Activated T-cell treated with anti-CD3 and anti-CD28 coated beads, Interleukin-2, amount 50 U/mL, for 1 hour (primary cell): ENCODE results near the gene PRAMEF14.
"Not testable (repeated sequence)": the region's sequence is repeated elsewhere in the genome, so short reads cannot be mapped to it uniquely, and the experiment has no call there.

Experiments
- DNase-seq: peaks from one replicate; pipeline ENCODE4 v3.0.0-alpha.2; 2020

PRAMEF14 gene

GRCh38 chr1:13347034-13347433 is at the start of gene PRAMEF14:
TSS of gene PRAMEF14 (minus strand) at chr1:13347134. CDS start at chr1:13345314, 1,820 bp downstream.
- DNase-seq = not testable (repeated sequence)

- not testable (repeated sequence) for DNase-seq
These were observed 48.4 kb upstream of the PRAMEF14 start for GRCh38 chr1:13395311-13395710.

GRCh38 chr1:13394761-13395160 is 47.8 kb upstream of the PRAMEF14 start:
- not testable (repeated sequence) for DNase-seq

GRCh38 chr1:13393004-13393403 is 46.1 kb upstream of the PRAMEF14 start:
- not testable (repeated sequence) for DNase-seq

- DNase-seq = not testable (repeated sequence)
These were observed 42.4 kb upstream of the PRAMEF14 start, which contains the start of gene PRAMEF17 for GRCh38 chr1:13389332-13389731. TSS of gene PRAMEF17 (plus strand) at chr1:13389632. CDS start at chr1:13389658, 26 bp downstream.

- not testable (repeated sequence) for DNase-seq
These were observed 33.4 kb upstream of the PRAMEF14 start for GRCh38 chr1:13380380-13380779.

- DNase-seq = not testable (repeated sequence)
These were observed 32.0 kb upstream of the PRAMEF14 start for GRCh38 chr1:13378983-13379382.

GRCh38 chr1:13368544-13368943 is 21.6 kb upstream of the PRAMEF14 start:
- not testable (repeated sequence) for DNase-seq

GRCh38 chr1:13366536-13366935 is 19.6 kb upstream of the PRAMEF14 start:
- DNase-seq = not testable (repeated sequence)

GRCh38 chr1:13364928-13365327 is 18.0 kb upstream of the PRAMEF14 start:
- not testable (repeated sequence) for DNase-seq

GRCh38 chr1:13362364-13362763 is 15.4 kb upstream of the PRAMEF14 start:
- not testable (repeated sequence) for DNase-seq

- not testable (repeated sequence) for DNase-seq
These were observed 9.8 kb upstream of the PRAMEF14 start for GRCh38 chr1:13356774-13357173.

GRCh38 chr1:13354475-13354874 is 7.5 kb upstream of the PRAMEF14 start:
- not testable (repeated sequence) for DNase-seq

GRCh38 chr1:13353476-13353875 is 6.5 kb upstream of the PRAMEF14 start:
- DNase-seq = not testable (repeated sequence)

GRCh38 chr1:13342496-13342895 is 4.4 kb downstream of the PRAMEF14 start:
- not testable (repeated sequence) for DNase-seq

- DNase-seq = not testable (repeated sequence)
These were observed 31.7 kb downstream of the PRAMEF14 start, which contains the start of gene PRAMEF15 for GRCh38 chr1:13315281-13315680. TSS of gene PRAMEF15 (plus strand) at chr1:13315581. CDS start at chr1:13318408, 2,827 bp downstream.

- DNase-seq = not testable (repeated sequence)
These were observed 43.7 kb downstream of the PRAMEF14 start, which contains the start of gene PRAMEF33 for GRCh38 chr1:13303239-13303638. TSS of gene PRAMEF33 (plus strand) at chr1:13303539. CDS start at chr1:13305955, 2,416 bp downstream.

GRCh38 chr1:13302197-13302596 is 44.7 kb downstream of the PRAMEF14 start:
- DNase-seq = not testable (repeated sequence)

GRCh38 chr1:13298699-13299098 is 48.2 kb downstream of the PRAMEF14 start:
- not testable (repeated sequence) for DNase-seq

GRCh38 chr1:13297216-13297931 is 49.6 kb downstream of the PRAMEF14 start:
- DNase-seq = not testable (repeated sequence)
